OCI-LY3 (cell line): ENCODE results near the gene ANP32A.

ENCODE experiments used
- H2AFZ ChIP-seq: fragments of 200-600, 300-600 bp; shearing (Covaris generic); 2 replicates; pipeline ENCODE4 v1.6.0; 2014; ENCODE audit warnings: antibody characterized with exemption, low read depth, low read length
- H3K27ac ChIP-seq: fragments of 200-600, 300-600 bp; sonication (generic); 2 replicates; pipeline ENCODE4 v1.5.1; 2014; ENCODE audit warnings: mild to moderate bottlenecking, low read length, moderate library complexity, mixed read lengths
- H3K27me3 ChIP-seq: fragments of 200-600, 300-600 bp; sonication (generic); 2 replicates; pipeline ENCODE4 v1.6.1; 2014; ENCODE audit warnings: low read depth, low read length, mixed read lengths
- H3K36me3 ChIP-seq: fragments of 200-600, 300-600 bp; sonication (generic); replicated peaks from 2 replicates; pipeline ENCODE3; 2014; ENCODE audit warnings: low read depth, low read length, mixed read lengths
- H3K4me1 ChIP-seq: fragments of 300-600, 200-600 bp; sonication (generic); 2 replicates; pipeline ENCODE4 v1.6.1; 2014; ENCODE audit warnings: low read length, mixed read lengths
- H3K4me2 ChIP-seq: fragments of 200-600, 300-600 bp; sonication (generic); 2 replicates; pipeline ENCODE4 v1.6.1; 2014; ENCODE audit warnings: low read length, mixed read lengths
- H3K4me3 ChIP-seq: fragments of 300-600, 200-600 bp; sonication (generic); 2 replicates; pipeline ENCODE4 v1.5.1; 2014; ENCODE audit warnings: antibody characterized with exemption, mild to moderate bottlenecking, low read length, moderate library complexity
- H3K79me2 ChIP-seq: fragments of 300-600, 200-600 bp; shearing (Covaris generic); 2 replicates; pipeline ENCODE4 v1.6.1; 2014; ENCODE audit warnings: mild to moderate bottlenecking, low read length, mixed read lengths
- H3K9ac ChIP-seq: fragments of 300-600, 200-600 bp; shearing (Covaris generic); 2 replicates; pipeline ENCODE4 v1.6.0; 2014; ENCODE audit warnings: mild to moderate bottlenecking, low read length, moderate library complexity
- H3K9me3 ChIP-seq: fragments of 200-600, 300-600 bp; shearing (Covaris generic); 2 replicates; pipeline ENCODE4 v1.6.1; 2014; ENCODE audit warnings: low read length, mixed read lengths; ENCODE audit not compliant: insufficient read depth
- H4K20me1 ChIP-seq: fragments of 200-600, 300-600 bp; sonication (generic); 2 replicates; pipeline ENCODE4 v1.6.1; 2016; ENCODE audit warnings: low read length, mixed read lengths; ENCODE audit not compliant: insufficient read depth
- EZH2phosphoT487 ChIP-seq: fragments of 200-600 bp; shearing (Covaris generic); IDR thresholded peaks from 2 replicates; pipeline ENCODE4 v1.6.1; 2018; ENCODE audit warnings: antibody characterized with exemption, mixed run types, low read depth
- TF ChIP-seq, protein P1 (sequence below): fragments of 200-600, 300-600 bp; sonication (generic); IDR thresholded peaks from 2 replicates; pipeline ENCODE4 v1.5.1; 2014; ENCODE audit warnings: antibody characterized with exemption, low read length, low read depth

ANP32A gene

GRCh38 chr15:68776477-68777270, 44.0 kb downstream of the ANP32A start:
- no peaks in the 10 kb centered on the region for H3K79me2 ChIP-seq
- no peak overlapping the region for H3K4me3 ChIP-seq
- no peak overlapping the region for H2AFZ ChIP-seq
- no peaks in the 10 kb centered on the region for H3K9me3 ChIP-seq
- H3K36me3 ChIP-seq = peaks cover 46% of the 10 kb centered on the region
- H3K27ac ChIP-seq = no peak overlapping the region
- H3K4me1 ChIP-seq = no peaks in the 10 kb centered on the region
- peaks cover 11% of the 10 kb centered on the region; the same call in 1 of the 2 replicates for H4K20me1 ChIP-seq
- no peaks in the 10 kb centered on the region for H3K27me3 ChIP-seq
- no peak overlapping the region for H3K4me2 ChIP-seq
- TF ChIP-seq, protein P1, sequence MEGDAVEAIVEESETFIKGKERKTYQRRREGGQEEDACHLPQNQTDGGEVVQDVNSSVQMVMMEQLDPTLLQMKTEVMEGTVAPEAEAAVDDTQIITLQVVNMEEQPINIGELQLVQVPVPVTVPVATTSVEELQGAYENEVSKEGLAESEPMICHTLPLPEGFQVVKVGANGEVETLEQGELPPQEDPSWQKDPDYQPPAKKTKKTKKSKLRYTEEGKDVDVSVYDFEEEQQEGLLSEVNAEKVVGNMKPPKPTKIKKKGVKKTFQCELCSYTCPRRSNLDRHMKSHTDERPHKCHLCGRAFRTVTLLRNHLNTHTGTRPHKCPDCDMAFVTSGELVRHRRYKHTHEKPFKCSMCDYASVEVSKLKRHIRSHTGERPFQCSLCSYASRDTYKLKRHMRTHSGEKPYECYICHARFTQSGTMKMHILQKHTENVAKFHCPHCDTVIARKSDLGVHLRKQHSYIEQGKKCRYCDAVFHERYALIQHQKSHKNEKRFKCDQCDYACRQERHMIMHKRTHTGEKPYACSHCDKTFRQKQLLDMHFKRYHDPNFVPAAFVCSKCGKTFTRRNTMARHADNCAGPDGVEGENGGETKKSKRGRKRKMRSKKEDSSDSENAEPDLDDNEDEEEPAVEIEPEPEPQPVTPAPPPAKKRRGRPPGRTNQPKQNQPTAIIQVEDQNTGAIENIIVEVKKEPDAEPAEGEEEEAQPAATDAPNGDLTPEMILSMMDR = no peak
- no peak for TF ChIP-seq EZH2phosphoT487
- no peak overlapping the region for H3K9ac ChIP-seq

- Histone ChIP-seq H3K9me3 (no peaks in the 10 kb centered on the region), H3K4me3 (no peak overlapping the region), H3K9ac (no peak overlapping the region), H3K36me3 (peaks cover 45% of the 10 kb centered on the region), H4K20me1 (peaks cover 10% of the 10 kb centered on the region; the same call in 1 of the 2 replicates), H3K27me3 (no peaks in the 10 kb centered on the region), H3K79me2 (no peaks in the 10 kb centered on the region), H2AFZ (no peak overlapping the region), H3K27ac (no peak overlapping the region), H3K4me2 (no peak overlapping the region), H3K4me1 (no peaks in the 10 kb centered on the region)
- TF ChIP-seq, protein P1 = no peak
- no peak for TF ChIP-seq EZH2phosphoT487
Measured at GRCh38 chr15:68775671-68776476, 44.8 kb downstream of the ANP32A start.

DNA sequence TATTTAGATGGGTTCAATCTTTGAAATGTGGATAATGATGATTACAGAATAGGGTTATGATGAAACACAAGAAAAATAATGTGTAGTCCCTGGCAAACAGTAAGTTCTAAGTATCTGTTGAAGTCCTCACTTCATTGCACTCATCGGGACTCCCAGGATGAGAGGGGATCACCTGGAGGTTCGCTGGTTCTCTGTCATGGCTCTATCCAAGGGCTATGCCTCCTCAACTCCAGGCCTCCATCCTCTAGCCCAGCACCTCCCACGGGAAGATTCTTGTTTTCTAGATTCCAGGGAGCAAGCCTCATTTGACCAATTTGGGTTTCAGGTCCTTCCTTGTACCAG, 45.5 kb downstream of the ANP32A start:
- TF ChIP-seq EZH2phosphoT487 = no peak
- TF ChIP-seq, protein P1 = no peak
- Histone ChIP-seq H3K27ac (no peak overlapping the region), H3K36me3 (peaks cover 38% of the 10 kb centered on the region)

More for the DNA sequence above, 45.5 kb downstream of the ANP32A start:
- H3K9ac ChIP-seq = no peak overlapping the region
- no peaks in the 10 kb centered on the region for H3K9me3 ChIP-seq
- no peaks in the 10 kb centered on the region for H3K79me2 ChIP-seq
- no peaks in the 10 kb centered on the region for H3K4me1 ChIP-seq
- no peak overlapping the region for H3K4me2 ChIP-seq
- H4K20me1 ChIP-seq = 0 out of 2 replicates have a peak, but pooled peaks cover 5% of the 10 kb centered on the region
- no peak overlapping the region for H3K4me3 ChIP-seq
- H3K27me3 ChIP-seq = no peaks in the 10 kb centered on the region
- no peak overlapping the region for H2AFZ ChIP-seq
